CD4-positive, alpha-beta T cell (primary cell): ENCODE results near the gene TNS1. TPM values are rescaled to one million over a fixed set of nuclear protein-coding genes. Genes with fewer than 3 reads are reported as not detected.
A peak's percentile ranks its signal among the peaks of the same experiment; 100 is the strongest.

ENCODE experiments used
- ATAC-seq: fragments of 200-7000 bp; cut with Tn5 transposase; one replicate; pipeline ENCODE4 v1.10.0; 2022; ENCODE audit warnings: mild to moderate bottlenecking; ENCODE audit not compliant: poor library complexity
- CTCF ChIA-PET: fragments of 350-600 bp; sonication (Branson Sonifier 250); formaldehyde crosslinking; loops from one replicate; lab custom pipeline; 2021; ENCODE audit warnings: antibody characterized with exemption, inconsistent platforms; lab: Charles Lee
- POLR2A ChIA-PET: fragments of 350-600 bp; sonication (Branson Sonifier 250); formaldehyde crosslinking; loops from one replicate; lab custom pipeline; 2021; ENCODE audit warnings: antibody characterized with exemption, inconsistent platforms; lab: Charles Lee
- DNase-seq, 14 experiments: peaks; one replicate each; pipeline ENCODE4 v3.0.0-alpha.2; 2013 to 2020; ENCODE audit warnings: mixed read lengths in 2 of 14
- H3K27ac ChIP-seq, 2 donors: one replicate each; pipeline versions ENCODE4 v1.5.1 to v1.7.0; 2013; ENCODE audit warnings: low read length in 2 of 2, low read depth in 1 of 2, mild to moderate bottlenecking in 1 of 2
- H3K27me3 ChIP-seq, 2 experiments: 1 replicate in 1 of 2; 2 replicates in 1 of 2; pipeline versions ENCODE4 v1.6.1 to v1.7.0; 2013; ENCODE audit warnings: low read length in 2 of 2, control low read depth in 1 of 2, mild to moderate bottlenecking in 1 of 2, moderate library complexity in 1 of 2; ENCODE audit not compliant: insufficient read depth in 2 of 2, control insufficient read depth in 1 of 2
- H3K36me3 ChIP-seq: one replicate; pipeline ENCODE4 v1.6.1; 2013; ENCODE audit warnings: low read length, control low read depth; ENCODE audit not compliant: insufficient read depth
- H3K4me1 ChIP-seq: one replicate; pipeline ENCODE4 v1.6.1; 2013; ENCODE audit warnings: low read length, control low read depth; ENCODE audit not compliant: insufficient read depth
- H3K4me3 ChIP-seq: one replicate; pipeline ENCODE4 v1.5.1; 2013; ENCODE audit warnings: mild to moderate bottlenecking, low read length, moderate library complexity
- H3K9me3 ChIP-seq, 2 experiments: 1 replicate in 1 of 2; 2 replicates in 1 of 2; pipeline versions ENCODE4 v1.6.1 to v1.7.0; 2013; ENCODE audit warnings: low read length in 2 of 2, mild to moderate bottlenecking in 2 of 2, control low read depth in 1 of 2, moderate library complexity in 1 of 2; ENCODE audit not compliant: control insufficient read depth in 1 of 2, insufficient read depth in 1 of 2
- H3K27ac Mint-ChIP-seq: one replicate; pipeline ENCODE4 v1.8.0; 2020; ENCODE audit warnings: mixed read lengths
- H3K27me3 Mint-ChIP-seq: one replicate; pipeline ENCODE4 v1.8.0; 2021; ENCODE audit warnings: mixed read lengths
- H3K36me3 Mint-ChIP-seq: one replicate; pipeline ENCODE4 v1.8.0; 2021; ENCODE audit warnings: low read depth, mixed read lengths
- H3K4me1 Mint-ChIP-seq: one replicate; pipeline ENCODE4 v1.8.0; 2021; ENCODE audit warnings: low read depth, mixed read lengths
- H3K4me3 Mint-ChIP-seq: one replicate; pipeline ENCODE4 v1.8.0; 2020; ENCODE audit warnings: mild to moderate bottlenecking, mixed read lengths
- H3K9me3 Mint-ChIP-seq: one replicate; pipeline ENCODE4 v1.8.0; 2020; ENCODE audit warnings: mixed read lengths
- CTCF ChIP-seq: fragments of 200-600 bp; IDR thresholded peaks from one replicate; pipeline ENCODE4 v1.8.0; 2022; ENCODE audit warnings: antibody characterized with exemption, mild to moderate bottlenecking
- intact Hi-C, 2 experiments: fragments of 100-400 bp; cut with DNase I in 1 of 2; cut with micrococcal nuclease in 1 of 2; formaldehyde crosslinking; loops; one replicate each; pipeline versions ENCODE4 v1.15.1 to v1.9.0; 2023 to 2025; cut with DNase I, micrococcal nuclease
- total RNA-seq, 174 experiments: library from RNA in 2 of 174; stranded (reverse) in 2 of 174; gene quantifications; one replicate each; pipeline ENCODE4 v1.2.3 and lab custom pipeline; 2021 to 2026

TNS1 gene
- total RNA-seq, 2 experiments from 2014 or later, result 0.25 to 0.34 TPM

- H3K27ac ChIP-seq, result no peak overlapping the region
- Mint-ChIP-seq H3K4me1 (peaks cover 4% of the 10 kb centered on the region), H3K27ac (no peak overlapping the region), H3K9me3 (no peaks in the 10 kb centered on the region), H3K4me3 (no peak overlapping the region), H3K27me3 (peaks cover 66% of the 10 kb centered on the region), H3K36me3 (no peaks in the 10 kb centered on the region)
- POLR2A ChIA-PET, result no interaction called here
- CTCF ChIA-PET, result no interaction called here
- ATAC-seq, result no peak
- H3K27me3 ChIP-seq, result peaks cover 23 to 41% of the 10 kb centered on the region in 2 experiments
- no peak for DNase-seq
- intact Hi-C loops, result no loop called here
- H3K4me3 ChIP-seq, result peak overlapping the region; percentile 30
- no peak for TF ChIP-seq CTCF
- no peaks in the 10 kb centered on the region for H3K36me3 ChIP-seq
- H3K4me1 ChIP-seq, result peaks cover 11% of the 10 kb centered on the region
- no peaks in the 10 kb centered on the region for H3K9me3 ChIP-seq
Measured at GRCh38 chr2:218009765-218010139, 7.0 kb upstream of the TNS1 start.

GRCh38 chr2:218009231-218009630 lies 6.4 kb upstream of the TNS1 start:
- CTCF ChIA-PET, result no interaction called here
- Mint-ChIP-seq H3K36me3 (no peaks in the 10 kb centered on the region), H3K4me3 (peak overlapping the region; percentile 45), H3K4me1 (peaks cover 4% of the 10 kb centered on the region), H3K27me3 (peaks cover 61% of the 10 kb centered on the region), H3K9me3 (no peaks in the 10 kb centered on the region), H3K27ac (no peak overlapping the region)
- ATAC-seq (no peak), DNase-seq (no peak)
- H3K9me3 ChIP-seq, result no peaks in the 10 kb centered on the region
- peaks cover 11% of the 10 kb centered on the region for H3K4me1 ChIP-seq
- no peak overlapping the region for H3K27ac ChIP-seq
- no peak overlapping the region for H3K4me3 ChIP-seq
- no peak for TF ChIP-seq CTCF
- peaks cover 23 to 41% of the 10 kb centered on the region in 2 experiments for H3K27me3 ChIP-seq
- H3K36me3 ChIP-seq, result no peaks in the 10 kb centered on the region
- intact Hi-C loops, result no loop called here
- POLR2A ChIA-PET, result no interaction called here

DNA sequence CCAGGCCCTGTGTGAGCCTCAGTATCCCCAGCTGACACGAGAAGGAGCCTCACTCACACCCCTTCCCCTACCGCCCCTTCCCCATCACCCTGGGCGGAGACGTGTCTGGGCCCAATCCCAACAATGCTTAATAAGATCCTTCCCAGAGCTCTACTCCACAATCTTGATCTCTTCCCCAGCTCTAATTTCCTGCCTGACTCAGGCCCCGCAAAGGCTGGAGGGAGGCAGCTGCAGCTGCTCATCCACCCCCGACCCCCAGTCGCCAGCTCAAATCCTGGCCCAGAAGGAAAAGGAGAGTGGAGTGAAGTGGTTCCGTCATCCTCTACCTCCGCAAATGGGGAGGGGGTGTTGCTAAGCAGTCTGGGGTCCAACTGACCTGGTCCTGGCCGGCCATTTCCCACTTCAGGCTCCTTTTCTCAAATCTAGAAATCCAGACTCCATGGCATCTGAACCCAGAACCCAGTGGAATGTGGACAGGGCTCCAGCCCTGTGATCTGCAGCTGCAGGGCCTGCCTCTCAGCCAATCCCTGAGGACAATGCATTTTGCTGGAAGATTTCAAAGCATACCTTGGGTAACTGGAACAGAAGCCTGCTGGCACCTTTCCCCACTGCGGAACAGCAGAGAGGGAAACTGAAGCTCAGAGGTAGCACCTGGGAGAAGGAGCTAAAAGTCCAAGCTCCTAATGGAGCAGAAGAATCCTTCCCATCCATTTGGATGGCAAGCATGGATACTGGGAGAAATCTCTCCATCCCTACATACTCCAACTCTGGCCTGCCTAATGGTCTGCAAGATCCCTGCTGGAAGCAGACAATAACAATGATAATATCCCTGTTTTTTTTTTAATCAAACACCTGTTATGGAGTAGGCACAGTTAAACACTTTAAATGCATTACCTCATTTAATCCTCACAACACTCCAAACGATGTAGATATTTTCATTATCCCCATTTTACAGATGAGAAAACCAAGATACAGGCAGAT lies 5.6 kb upstream of the TNS1 start:
- peaks cover 20 to 37% of the 10 kb centered on the region in 2 experiments for H3K27me3 ChIP-seq
- peaks cover 4% of the 10 kb centered on the region for H3K4me1 Mint-ChIP-seq
- H3K27me3 Mint-ChIP-seq, result peaks cover 54% of the 10 kb centered on the region
- ATAC-seq, result no peak
- H3K9me3 ChIP-seq, result no peaks in the 10 kb centered on the region
- H3K27ac ChIP-seq, result no peak overlapping the region
- peak overlapping the region; percentile 20 for H3K4me3 Mint-ChIP-seq
- TF ChIP-seq CTCF, result no peak
- no peak overlapping the region for H3K4me3 ChIP-seq
- intact Hi-C loops, result no loop called here
- H3K36me3 Mint-ChIP-seq, result no peaks in the 10 kb centered on the region
- H3K9me3 Mint-ChIP-seq, result no peaks in the 10 kb centered on the region
- H3K36me3 ChIP-seq, result no peaks in the 10 kb centered on the region
- peaks cover 11% of the 10 kb centered on the region for H3K4me1 ChIP-seq
- no peak overlapping the region for H3K27ac Mint-ChIP-seq
- no peak for DNase-seq
- POLR2A ChIA-PET, result no interaction called here
- CTCF ChIA-PET, result no interaction called here
